Breast epithelium (tissue), 3 donors: Measurements from ENCODE around the gene SNX1.

ENCODE experiments used
- CTCF ChIP-seq, 3 donors: fragments of 450-650 bp; IDR thresholded peaks; one replicate each; pipeline ENCODE4 v1.5.1; 2016 to 2017; ENCODE audit warnings: antibody characterized with exemption in 3 of 3, mild to moderate bottlenecking in 3 of 3, moderate library complexity in 3 of 3
- POLR2A ChIP-seq: fragments of 450-650 bp; IDR thresholded peaks from one replicate; pipeline ENCODE4 v1.6.1; 2016; ENCODE audit warnings: antibody characterized with exemption, mild to moderate bottlenecking, moderate library complexity

GRCh38 chr15:64105113-64105704 lies 9.4 kb downstream of the SNX1 start:
- TF ChIP-seq CTCF (IDR thresholded peaks at IDR 0.05) = no peak
- no peak for TF ChIP-seq POLR2A
